SIG-M5 treated with dmso at 0.1 percent for 504 hours (cell line): ENCODE data around the gene TMEM198.

Experiments used
- DNase-seq: peaks from one replicate; lab custom pipeline; 2025; ENCODE audit not compliant: unreplicated experiment; lab: John Stamatoyannopoulos, UW

TMEM198 gene

GRCh38 chr2:219543596-219544358, at the start of gene TMEM198, which contains the start of gene CHPF:
TMEM198 (plus strand) TSS chr2:219544028; CDS start chr2:219544728, 700 bp downstream.
CHPF (minus strand) TSS chr2:219543809; CDS start chr2:219543538, 271 bp downstream.
- peak; percentile 93 for DNase-seq

DNA sequence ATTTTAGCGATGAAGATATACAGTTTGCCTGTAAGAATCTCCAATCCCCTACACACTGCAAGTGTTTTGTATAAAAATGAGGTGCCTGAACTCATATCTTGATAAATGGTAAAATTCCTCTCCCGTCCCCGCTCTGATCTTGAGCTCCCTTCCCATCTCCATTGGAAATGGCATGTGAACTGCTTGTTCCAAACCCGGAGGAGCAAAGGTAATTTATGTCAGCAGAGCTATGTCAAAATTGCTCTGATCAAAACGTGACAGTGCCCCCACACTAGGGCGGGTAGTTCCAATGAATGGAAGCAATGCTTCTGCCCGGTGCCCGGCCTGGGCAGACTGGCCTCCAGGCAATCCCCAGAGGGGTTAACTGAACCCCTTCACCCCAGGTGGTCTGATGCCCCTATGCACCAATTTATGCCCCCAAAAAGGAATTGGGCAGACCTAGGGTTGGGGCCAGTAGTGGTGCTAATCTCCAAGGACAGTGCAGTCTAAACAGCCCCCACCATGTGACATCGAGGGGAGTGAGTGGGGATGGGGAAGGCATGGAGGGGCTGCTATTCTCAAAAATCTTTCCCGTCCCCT, 48.8 kb upstream of the TMEM198 start:
- no peak for DNase-seq

DNA sequence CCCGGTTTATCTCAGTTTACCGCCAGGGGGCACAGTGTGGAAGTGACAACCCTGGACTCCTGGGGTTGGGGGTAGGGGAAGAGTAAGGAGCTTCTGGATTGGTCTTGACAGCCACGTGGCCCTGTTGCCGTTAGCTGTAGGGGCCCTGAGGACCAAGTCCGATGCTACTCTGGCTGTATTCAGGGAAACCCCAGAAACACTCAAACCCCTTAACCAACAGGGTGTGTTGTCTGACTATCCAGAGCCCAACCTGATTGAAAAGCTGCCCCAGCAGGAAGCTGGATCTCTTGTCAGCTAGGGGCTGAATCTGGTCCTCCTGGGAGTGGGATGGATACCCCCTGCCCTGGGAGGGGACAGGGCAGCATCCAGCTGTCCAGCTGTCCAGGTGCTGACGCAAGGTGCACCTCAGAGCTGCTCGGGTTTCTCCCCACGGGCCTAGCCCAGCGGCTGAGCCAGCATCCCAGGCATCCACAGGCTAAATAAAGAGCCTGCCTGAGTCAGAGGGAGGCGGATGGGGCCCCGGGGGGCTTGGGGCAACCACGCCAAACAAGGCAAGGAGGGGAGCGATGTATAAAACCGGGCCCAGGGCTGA, 48.2 kb upstream of the TMEM198 start:
- DNase-seq = peak; percentile 79

DNA sequence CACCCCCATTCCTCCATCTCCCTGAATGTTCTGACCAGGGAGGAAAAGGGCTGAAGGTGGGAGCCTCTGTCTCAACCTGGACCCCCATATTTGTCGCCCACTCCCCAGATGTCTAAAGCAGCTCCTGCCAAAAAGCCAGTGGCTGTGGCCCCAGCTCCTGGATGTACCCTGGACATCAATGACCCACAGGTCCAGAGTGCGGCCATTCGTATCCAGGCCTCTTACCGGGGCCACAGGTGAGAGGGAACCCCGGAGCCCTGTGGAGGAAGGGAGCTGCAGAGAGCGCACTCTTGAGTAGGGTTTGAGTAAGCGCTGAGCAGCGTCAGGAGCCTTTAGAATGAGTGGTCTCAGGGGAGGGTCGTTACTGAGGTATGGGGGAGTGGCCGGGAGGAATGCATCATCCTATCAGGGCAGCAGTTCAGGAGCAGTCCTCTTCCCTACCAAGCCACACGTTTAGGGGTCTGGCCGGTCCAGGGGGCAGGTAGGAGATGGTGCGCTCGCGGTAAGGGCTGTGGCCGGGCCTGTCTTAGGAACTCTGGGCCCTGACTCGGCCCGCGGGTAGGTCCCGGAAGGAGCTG, 47.5 kb upstream of the TMEM198 start:
- no peak for DNase-seq

GRCh38 chr2:219496825-219497494, 46.9 kb upstream of the TMEM198 start:
- no peak for DNase-seq

DNA sequence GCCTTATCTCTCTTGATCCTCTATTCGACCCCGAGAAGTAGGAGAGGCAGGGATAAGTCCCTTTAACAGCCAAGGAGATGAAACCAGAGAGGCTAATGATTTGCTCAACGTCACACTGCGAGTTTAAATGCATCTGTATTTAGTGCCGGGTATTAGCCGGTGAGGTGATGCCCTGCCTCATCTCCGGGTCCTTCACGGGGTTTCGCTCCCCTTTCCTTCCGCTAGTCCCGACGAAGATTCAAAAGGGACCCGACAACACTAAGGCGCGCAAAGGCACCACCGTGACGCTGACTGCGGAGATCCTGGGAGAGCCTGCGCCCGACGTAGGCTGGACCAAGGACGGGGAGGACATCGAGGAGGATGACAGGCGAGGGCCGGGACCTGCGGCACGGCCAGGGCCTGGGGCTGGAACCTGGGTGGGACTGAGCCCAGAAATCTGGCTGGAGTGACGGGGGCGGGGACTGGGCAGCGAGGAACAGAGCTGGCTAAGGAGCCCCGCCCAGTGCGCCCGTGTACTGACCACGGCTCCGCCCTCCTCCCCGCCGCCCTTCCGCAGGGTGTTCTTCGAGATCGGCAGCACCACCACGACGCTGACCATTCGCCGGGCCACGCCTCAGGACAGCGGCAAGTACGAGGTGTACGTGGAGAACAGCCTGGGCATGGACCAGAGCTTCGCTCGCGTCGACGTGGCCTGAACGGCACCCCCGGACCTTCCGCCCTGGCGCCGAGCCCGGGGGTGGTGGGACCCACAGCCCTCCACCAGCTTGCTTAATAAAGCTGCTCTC, 46.1 kb upstream of the TMEM198 start:
- peak; percentile 47 for DNase-seq

- peak; percentile 99 for DNase-seq
Observed at GRCh38 chr2:219498280-219499057, 45.4 kb upstream of the TMEM198 start, which contains the start of gene GMPPA. GMPPA (plus strand) TSS chr2:219498891; CDS start chr2:219499976, 1,085 bp downstream.

DNA sequence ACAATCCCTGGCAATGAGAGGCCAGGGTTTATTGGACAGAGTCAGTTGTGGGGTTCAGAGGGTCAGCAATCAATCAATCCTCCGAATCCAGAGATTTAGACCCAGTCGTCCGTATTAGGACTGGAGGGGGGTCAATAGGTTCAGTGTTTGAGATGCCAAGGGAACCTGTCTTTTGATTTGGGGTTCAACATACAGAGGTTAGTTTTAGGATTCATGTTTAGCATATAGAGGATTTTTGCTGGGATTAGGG, 44.8 kb upstream of the TMEM198 start:
- no peak for DNase-seq

DNA sequence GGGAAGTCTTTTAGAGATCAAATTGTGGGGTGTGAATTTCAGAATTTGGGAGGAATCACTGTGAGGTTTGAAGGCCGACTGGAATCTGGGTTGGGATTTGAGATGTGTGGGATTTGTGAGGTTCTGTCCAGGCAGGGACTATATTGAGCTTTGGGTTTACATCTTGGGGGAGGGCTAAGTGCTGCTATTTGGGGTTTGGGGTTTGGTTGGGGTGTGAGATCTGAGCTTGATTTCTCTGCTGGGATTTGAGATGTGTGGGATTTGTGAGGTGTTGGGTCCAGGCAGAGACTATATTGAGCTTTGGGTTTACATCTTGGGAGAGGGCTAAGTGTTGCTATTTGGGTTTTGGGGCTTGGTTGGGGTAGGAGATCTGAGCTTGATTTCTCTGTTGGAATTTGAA, 44.3 kb upstream of the TMEM198 start:
- DNase-seq = no peak

GRCh38 chr2:219500135-219500534, 43.7 kb upstream of the TMEM198 start:
- DNase-seq = peak; percentile 21

DNA sequence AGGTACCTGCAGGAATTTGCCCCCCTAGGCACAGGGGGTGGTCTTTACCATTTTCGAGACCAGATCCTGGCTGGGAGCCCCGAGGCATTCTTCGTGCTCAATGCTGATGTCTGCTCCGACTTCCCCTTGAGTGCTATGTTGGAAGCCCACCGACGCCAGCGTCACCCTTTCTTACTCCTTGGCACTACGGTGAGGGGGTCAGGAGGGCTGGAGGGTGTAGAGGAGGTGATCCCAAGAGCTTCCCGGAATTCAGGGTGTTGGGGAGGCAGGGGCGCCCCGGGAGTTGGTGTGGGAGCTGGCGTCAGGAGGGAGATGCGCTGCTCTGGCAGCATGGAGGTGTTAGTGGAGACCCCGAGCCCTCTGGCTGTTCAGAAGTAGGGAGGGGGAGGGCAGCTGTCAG, 42.0 kb upstream of the TMEM198 start:
- DNase-seq = no peak

DNA sequence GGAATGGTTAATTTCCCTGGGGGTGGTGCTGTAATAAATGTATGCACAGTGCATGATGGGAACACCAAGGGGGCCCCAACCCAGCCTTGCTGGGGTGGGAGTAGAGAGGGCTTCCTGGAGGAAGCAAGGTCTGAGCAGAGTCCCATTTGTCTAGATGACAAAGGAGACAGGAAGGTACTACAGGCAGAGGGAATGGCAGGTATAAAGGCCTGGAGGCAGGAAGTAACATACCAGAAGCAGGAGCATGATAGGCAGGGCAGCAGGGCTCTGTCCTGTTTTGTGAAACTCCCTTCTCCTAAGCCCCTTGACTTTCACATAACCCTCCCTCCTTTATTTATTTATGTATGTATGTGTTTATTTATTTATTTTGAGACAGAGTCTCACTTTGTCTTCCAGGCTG, 41.2 kb upstream of the TMEM198 start:
- no peak for DNase-seq

DNA sequence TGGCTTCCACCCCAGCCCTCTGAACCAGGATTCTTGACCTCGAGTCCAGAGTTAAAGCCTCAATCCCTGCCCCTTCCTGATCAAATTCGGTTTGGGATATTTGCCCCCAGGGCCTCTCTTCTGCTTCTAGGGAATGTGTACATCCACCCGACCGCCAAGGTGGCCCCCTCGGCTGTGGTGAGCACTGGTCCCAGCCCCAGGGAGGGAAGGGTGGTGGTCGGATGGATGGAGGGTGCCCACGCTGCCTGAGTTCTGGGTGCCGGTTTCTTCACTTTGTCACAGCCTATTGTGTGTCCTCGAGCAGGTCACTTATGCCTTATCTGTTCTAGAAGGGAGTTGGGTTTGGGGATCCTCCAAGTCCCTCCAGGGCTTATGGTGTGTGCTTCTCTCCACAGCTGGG, 38.2 kb upstream of the TMEM198 start:
- DNase-seq = no peak

DNA sequence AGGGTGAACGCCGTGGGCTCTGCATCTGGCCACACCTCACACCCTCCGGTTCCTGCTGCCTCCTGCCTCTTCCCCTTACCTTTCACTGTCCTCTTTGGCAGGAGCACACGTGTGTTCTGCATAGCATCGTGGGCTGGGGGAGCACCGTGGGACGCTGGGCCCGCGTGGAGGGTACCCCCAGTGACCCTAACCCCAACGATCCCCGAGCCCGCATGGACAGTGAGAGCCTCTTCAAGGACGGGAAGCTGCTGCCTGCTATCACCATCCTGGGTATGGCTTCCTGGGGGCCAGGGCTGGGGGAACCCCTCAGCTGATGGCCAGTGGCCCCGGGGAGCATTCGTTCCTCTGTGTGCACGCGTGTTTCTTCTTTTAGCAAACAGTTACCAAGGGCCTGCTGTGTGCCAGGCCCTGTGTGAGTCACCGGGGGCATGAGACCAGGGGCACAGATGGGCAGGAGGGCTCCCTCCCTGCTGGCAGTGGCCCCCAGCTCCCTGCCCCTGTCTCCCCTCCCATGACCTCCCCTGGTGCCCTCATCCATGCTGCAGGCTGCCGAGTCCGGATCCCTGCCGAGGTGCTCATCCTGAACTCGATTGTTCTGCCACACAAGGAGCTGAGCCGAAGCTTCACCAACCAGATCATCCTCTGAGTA, 37.6 kb upstream of the TMEM198 start:
- no peak for DNase-seq

DNA sequence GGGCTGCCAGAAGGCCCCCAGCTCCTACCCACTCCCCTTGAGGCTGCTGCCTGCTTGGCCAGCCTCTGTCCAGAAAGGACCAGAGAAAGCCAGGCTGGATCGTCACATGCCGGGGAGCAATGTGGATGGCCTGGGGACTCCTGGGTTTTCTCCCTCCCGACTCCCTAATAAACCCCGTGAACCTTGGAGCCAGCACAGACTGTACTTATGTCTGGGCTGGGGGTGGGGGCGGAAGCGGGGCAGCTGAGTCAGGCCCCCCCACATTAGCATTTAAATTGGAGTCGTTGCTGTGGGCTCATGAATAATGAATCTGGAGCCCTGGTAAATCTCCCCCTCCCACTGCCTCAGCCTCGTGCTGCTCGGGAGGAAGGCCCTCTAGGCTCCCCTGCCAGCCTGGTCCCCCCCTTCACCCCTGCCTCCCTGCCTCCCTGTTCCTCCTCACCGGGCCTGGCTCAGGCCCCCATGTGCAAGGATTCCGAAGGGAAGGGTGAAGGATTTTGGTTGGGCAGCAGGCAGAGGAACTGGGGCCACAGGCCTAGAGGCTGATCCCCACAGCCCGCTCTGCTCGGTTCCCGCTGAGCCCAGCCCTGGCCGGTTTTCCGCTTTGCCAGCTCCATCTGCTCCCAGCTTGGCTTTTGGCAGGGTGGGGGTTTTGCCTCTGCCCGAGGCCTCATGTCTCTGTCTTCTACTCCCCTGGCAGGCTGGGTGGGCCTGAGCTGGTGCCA, 36.9 kb upstream of the TMEM198 start:
- DNase-seq = no peak

GRCh38 chr2:219507581-219508443, 36.0 kb upstream of the TMEM198 start:
- DNase-seq = no peak

DNA sequence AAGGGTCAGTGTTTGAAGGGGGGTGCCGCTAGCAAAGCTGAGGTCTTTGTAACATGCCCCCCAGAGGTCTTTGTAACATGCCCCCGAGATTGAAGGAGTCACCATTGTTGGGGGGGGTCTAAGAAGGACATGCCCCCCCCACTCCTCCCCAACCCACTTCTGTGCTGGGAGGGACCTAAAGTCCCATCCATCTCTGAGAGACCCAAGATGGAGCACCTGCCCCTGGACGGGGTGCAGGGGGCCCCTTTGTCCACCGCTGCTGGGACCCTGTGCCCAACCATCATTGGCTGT, 35.4 kb upstream of the TMEM198 start:
- DNase-seq = no peak
